ENCODE measurements around the gene ADGB. TPM values are rescaled to one million over a fixed set of nuclear protein-coding genes. Genes with fewer than 3 reads are reported as not detected.

ADGB gene
- total and polyA plus RNA-seq, 9 of the 15 experiments (the other 6 are each of a cell fraction or from before 2014, with no cell fraction given) = not detected

DNA sequence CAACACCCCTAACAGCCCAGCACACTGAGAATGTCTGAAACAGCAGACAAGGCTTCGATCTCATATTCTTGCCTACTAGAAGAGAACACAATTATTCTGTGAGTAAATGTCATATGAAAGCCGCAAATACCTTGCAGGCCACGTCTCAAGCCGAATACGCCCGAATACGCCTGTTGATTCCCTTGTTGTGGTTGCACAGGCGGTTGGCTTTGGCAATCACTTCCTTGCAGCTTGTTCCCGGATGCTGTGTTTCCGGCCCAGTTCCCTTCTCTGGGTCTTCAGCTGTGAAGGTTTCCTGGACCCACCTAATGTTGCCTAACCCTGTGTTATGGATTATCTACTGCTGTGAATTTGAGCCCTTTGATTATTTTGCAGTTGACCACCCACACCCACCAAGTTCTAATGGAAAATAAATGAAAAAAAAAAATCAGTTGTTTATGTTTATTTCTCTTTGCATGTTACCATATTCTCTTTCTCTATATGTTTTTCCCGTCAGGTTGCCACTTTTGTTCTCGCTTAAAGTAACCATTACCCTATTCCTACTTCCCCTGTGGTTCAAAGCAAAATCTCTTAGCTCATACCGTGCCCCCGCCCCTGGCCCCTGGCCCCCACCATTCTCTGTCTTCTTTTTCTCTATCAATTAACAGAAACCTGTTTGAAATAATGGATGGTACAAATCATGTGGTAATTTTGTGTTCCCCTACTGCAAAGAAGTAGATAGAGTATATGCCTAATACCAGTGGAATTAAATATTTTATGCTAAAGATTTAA lies 172.4 kb downstream of the ADGB start (continued):
- TF ChIP-seq YY1 (IDR thresholded peaks at IDR 0.05; ENCODE audit: borderline replicate concordance in 1 of 3, control insufficient read depth in 1 of 3, extremely low read depth in 1 of 3, insufficient read depth in 3 of 3, insufficient read length in 1 of 3, insufficient replicate concordance in 2 of 3, low read depth in 1 of 3, low read length in 2 of 3) (no peak), MEF2A (IDR thresholded peaks at IDR 0.05; ENCODE audit: control insufficient read depth, low read depth, low read length) (no peak), MIER1 (IDR thresholded peaks at IDR 0.05; ENCODE audit: low read depth) (no peak), SIRT6 (IDR thresholded peaks at IDR 0.05; ENCODE audit: low read depth, low read length) (no peak), RBBP5 (IDR thresholded peaks at IDR 0.05; ENCODE audit: borderline replicate concordance, insufficient read depth, low read length, poor library complexity, severe bottlenecking) (no peak), ZNF253 (CRISPR knock-in tag; conservative IDR thresholded peaks at IDR 0.05) (no peak), CBFB (CRISPR knock-in tag; IDR thresholded peaks at IDR 0.05) (0 out of 2 replicates have a peak, but pooled peaks have one; percentile 74), NEUROD1 (IDR thresholded peaks at IDR 0.05; ENCODE audit: borderline replicate concordance, low read depth, low read length, partially characterized antibody) (no peak), ZNF830 (CRISPR knock-in tag; IDR thresholded peaks at IDR 0.05) (no peak), CLOCK (CRISPR knock-in tag; IDR thresholded peaks at IDR 0.05; ENCODE audit: borderline replicate concordance) (no peak), FIP1L1 (IDR thresholded peaks at IDR 0.05; ENCODE audit: low read depth, low read length, poor library complexity, severe bottlenecking) (no peak), ZNF23 (CRISPR knock-in tag; IDR thresholded peaks at IDR 0.05) (no peak), LCOR (CRISPR knock-in tag; IDR thresholded peaks at IDR 0.05) (no peak), CXXC5 (CRISPR knock-in tag; IDR thresholded peaks at IDR 0.05) (peak; percentile 83), NCOA1 (IDR thresholded peaks at IDR 0.05; ENCODE audit: low read depth) (no peak), STAT5A (IDR thresholded peaks at IDR 0.05; ENCODE audit: borderline replicate concordance, low read length) (no peak), HDAC2 (IDR thresholded peaks at IDR 0.05) (no peak), NR2C1 (IDR thresholded peaks at IDR 0.05) (peak; percentile 32; the same call in 1 of the 2 replicates), NR2C1 (tag; IDR thresholded peaks at IDR 0.05) (peak; percentile 64; the same call in 1 of the 2 replicates), RAD21 (CRISPR knock-in tag; conservative IDR thresholded peaks at IDR 0.05 in 1 of 2, IDR thresholded peaks at IDR 0.05 in 1 of 2) (no peak), ZNF644 (tag; IDR thresholded peaks at IDR 0.05; ENCODE audit: low read depth) (no peak)
- TF ChIP-seq, protein P1, sequence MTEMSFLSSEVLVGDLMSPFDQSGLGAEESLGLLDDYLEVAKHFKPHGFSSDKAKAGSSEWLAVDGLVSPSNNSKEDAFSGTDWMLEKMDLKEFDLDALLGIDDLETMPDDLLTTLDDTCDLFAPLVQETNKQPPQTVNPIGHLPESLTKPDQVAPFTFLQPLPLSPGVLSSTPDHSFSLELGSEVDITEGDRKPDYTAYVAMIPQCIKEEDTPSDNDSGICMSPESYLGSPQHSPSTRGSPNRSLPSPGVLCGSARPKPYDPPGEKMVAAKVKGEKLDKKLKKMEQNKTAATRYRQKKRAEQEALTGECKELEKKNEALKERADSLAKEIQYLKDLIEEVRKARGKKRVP (CRISPR knock-in tag; IDR thresholded peaks at IDR 0.05) = no peak
